HepG2 (cell line): ENCODE results near the gene TNFRSF25. TPM values are rescaled to one million over a fixed set of nuclear protein-coding genes. Genes with fewer than 3 reads are reported as not detected.

Experiments
- ARID3A ChIP-seq: IDR thresholded peaks from 2 replicates; pipeline ENCODE4 v1.6.1; 2012; ENCODE audit warnings: low read depth, low read length, improper control_type of control experiment
- CENPX ChIP-seq: sonication (generic); formaldehyde crosslinking; IDR thresholded peaks from 2 replicates; pipeline ENCODE4 v1.9.0; 2021; ENCODE audit warnings: mild to moderate bottlenecking, missing genetic modification reagents, moderate library complexity
- GFI1 ChIP-seq: sonication (generic); formaldehyde crosslinking; IDR thresholded peaks from 2 replicates; pipeline ENCODE4 v1.5.0; 2020; ENCODE audit warnings: missing genetic modification reagents, mild to moderate bottlenecking, borderline replicate concordance
- HES4 ChIP-seq: sonication (generic); formaldehyde crosslinking; IDR thresholded peaks from 2 replicates; pipeline ENCODE4 v1.9.0; 2021; ENCODE audit warnings: mild to moderate bottlenecking, missing genetic modification reagents, borderline replicate concordance
- HINFP ChIP-seq: sonication (generic); formaldehyde crosslinking; IDR thresholded peaks from 2 replicates; pipeline ENCODE4 v1.4.0; 2020; ENCODE audit warnings: low read depth, mild to moderate bottlenecking, missing genetic modification reagents
- HNF1B ChIP-seq: sonication (generic); formaldehyde crosslinking; IDR thresholded peaks from 2 replicates; pipeline ENCODE4 v1.5.1; 2020; ENCODE audit warnings: mild to moderate bottlenecking, moderate library complexity, missing genetic modification reagents
- HNF4G ChIP-seq, 2 experiments: sonication (generic) in 1 of 2; formaldehyde crosslinking in 1 of 2; IDR thresholded peaks; 2 replicates each; pipeline versions ENCODE4 v1.4.0 to v1.6.1; 2011 to 2020; ENCODE audit warnings: borderline replicate concordance in 2 of 2, low read depth in 2 of 2, mild to moderate bottlenecking in 2 of 2, low read length in 1 of 2, missing genetic modification reagents in 1 of 2, moderate library complexity in 1 of 2
- MATR3 ChIP-seq: sonication (generic); formaldehyde crosslinking; IDR thresholded peaks from 2 replicates; pipeline ENCODE4 v1.4.0; 2020; ENCODE audit warnings: missing genetic modification reagents
- MEF2D ChIP-seq: sonication (generic); formaldehyde crosslinking; IDR thresholded peaks from 2 replicates; pipeline ENCODE4 v1.5.1; 2020; ENCODE audit warnings: mild to moderate bottlenecking, missing genetic modification reagents
- NCOR1 ChIP-seq: fragments of 200-600 bp; sonication (generic); IDR thresholded peaks from 2 replicates; pipeline ENCODE4 v1.7.0; 2017; ENCODE audit warnings: antibody characterized with exemption, low read length, borderline replicate concordance
- TBL1XR1 ChIP-seq: fragments of 150-350 bp; IDR thresholded peaks from 2 replicates; pipeline ENCODE4 v1.6.1; 2014; ENCODE audit warnings: borderline replicate concordance, low read length; ENCODE audit not compliant: partially characterized antibody
- TFDP2 ChIP-seq: sonication (generic); formaldehyde crosslinking; IDR thresholded peaks from 2 replicates; pipeline ENCODE4 v1.4.0; 2020; ENCODE audit warnings: missing genetic modification reagents
- ZEB1 ChIP-seq: IDR thresholded peaks from 2 replicates; pipeline ENCODE4 v1.6.1; 2012; ENCODE audit warnings: mild to moderate bottlenecking, low read depth, inconsistent platforms; ENCODE audit not compliant: insufficient replicate concordance
- ZNF451 ChIP-seq: sonication (generic); formaldehyde crosslinking; IDR thresholded peaks from 2 replicates; pipeline ENCODE4 v1.5.0; 2020; ENCODE audit warnings: mild to moderate bottlenecking, missing genetic modification reagents
- ZNF597 ChIP-seq: sonication (generic); formaldehyde crosslinking; IDR thresholded peaks from 2 replicates; pipeline ENCODE4 v1.5.0; 2020; ENCODE audit warnings: missing genetic modification reagents
- ZXDC ChIP-seq: sonication (generic); formaldehyde crosslinking; IDR thresholded peaks from 2 replicates; pipeline ENCODE4 v1.5.0; 2020; ENCODE audit warnings: mild to moderate bottlenecking, missing genetic modification reagents
- polyA plus RNA-seq, 8 experiments: library from polyadenylated mRNA; depleted of rRNA in 3 of 8; stranded (reverse) in 7 of 8; unstranded in 1 of 8; fragments of >200 nt; fragmentation: Illumina TruSeq in 4 of 8; extraction: Trizol in 4 of 8; gene quantifications; 2 replicates each; pipeline versions ENCODE4 v1.2.1 to v1.2.3, GENCODE V29; 2011 to 2016; ENCODE audit warnings: low read depth in 4 of 8, missing spikeins in 1 of 8, mixed read lengths in 1 of 8; ENCODE audit not compliant: insufficient read depth in 1 of 8
- total RNA-seq, 5 experiments: library from RNA; depleted of rRNA; stranded (reverse); fragments of >200 nt; fragmentation: Illumina TruSeq; extraction: Trizol; gene quantifications; 2 replicates each; pipeline ENCODE4 v1.2.3, GENCODE V29; 2016; ENCODE audit warnings: low read depth in 1 of 5

Gene TNFRSF25
- total and polyA plus RNA-seq, 2 of the 13 experiments (the other 11 are each of a cell fraction or from before 2014, with no cell fraction given): 1.4 to 1.5 TPM

- TF ChIP-seq HNF1B (CRISPR knock-in tag) (0 out of 2 replicates have a peak, but pooled peaks have one; percentile 44), MATR3 (CRISPR knock-in tag) (no peak), ARID3A (no peak), GFI1 (CRISPR knock-in tag) (no peak), ZXDC (CRISPR knock-in tag) (0 out of 2 replicates have a peak, but pooled peaks have one; percentile 52), CENPX (no peak), TFDP2 (CRISPR knock-in tag) (no peak), TBL1XR1 (no peak), ZNF597 (CRISPR knock-in tag) (no peak), HES4 (CRISPR knock-in tag) (0 out of 2 replicates have a peak, but pooled peaks have one; percentile 39), MEF2D (CRISPR knock-in tag) (0 out of 2 replicates have a peak, but pooled peaks have one; percentile 30), ZEB1 (no peak), HINFP (CRISPR knock-in tag) (no peak), HNF4G (IDR thresholded peaks at IDR 0.05; ENCODE audit: borderline replicate concordance, low read depth, low read length) (peak; percentile 84), HNF4G (CRISPR knock-in tag; IDR thresholded peaks at IDR 0.05; ENCODE audit: borderline replicate concordance, low read depth) (no peak; the same call in 1 of the 2 replicates), ZNF451 (CRISPR knock-in tag) (no peak), NCOR1 (no peak)
Observed at GRCh38 chr1:6512245-6512907, 46.4 kb upstream of the TNFRSF25 start (continued).
